MCF 10A (cell line): ENCODE measurements around the gene CACNA1S. TPM values are rescaled to one million over a fixed set of nuclear protein-coding genes. Genes with fewer than 3 reads are reported as not detected.

Experiments
- BruUV-seq: library from RNA; stranded (reverse); fragments of 400-500 nt; replicated peaks from 2 replicates; lab custom pipeline; 2021; lab: Mats Ljungman, UMichigan
- CTCF ChIA-PET: fragments of 300-600 bp; sonication (Branson Sonifier 250); formaldehyde crosslinking; extraction: SDS; loops from one replicate; lab custom pipeline; 2021; ENCODE audit warnings: antibody characterized with exemption, inconsistent platforms; lab: Yijun Ruan, JAX
- POLR2A ChIA-PET: fragments of 300-600, 350-650 bp; sonication (Branson Sonifier 250); formaldehyde crosslinking; extraction: SDS; loops from one replicate; lab custom pipeline; 2020; ENCODE audit warnings: antibody characterized with exemption, inconsistent platforms; lab: Yijun Ruan, JAX
- DNase-seq: peaks from one replicate; pipeline ENCODE4 v3.0.0-alpha.2; 2018; ENCODE audit not compliant: unreplicated experiment
- H3K27ac Mint-ChIP-seq: one replicate; pipeline ENCODE4 v1.8.0; 2022; ENCODE audit warnings: mild to moderate bottlenecking, low read depth, mixed read lengths; ENCODE audit not compliant: unreplicated experiment
- H3K27me3 Mint-ChIP-seq: one replicate; pipeline ENCODE4 v1.8.0; 2022; ENCODE audit warnings: mixed read lengths; ENCODE audit not compliant: insufficient read depth, unreplicated experiment
- H3K36me3 Mint-ChIP-seq: one replicate; pipeline ENCODE4 v1.8.0; 2022; ENCODE audit warnings: mild to moderate bottlenecking, moderate library complexity, mixed read lengths; ENCODE audit not compliant: insufficient read depth, unreplicated experiment
- H3K4me1 Mint-ChIP-seq: one replicate; pipeline ENCODE4 v1.8.0; 2022; ENCODE audit warnings: mixed read lengths; ENCODE audit not compliant: insufficient read depth, unreplicated experiment
- H3K4me3 Mint-ChIP-seq: one replicate; pipeline ENCODE4 v1.8.0; 2022; ENCODE audit warnings: mild to moderate bottlenecking, moderate library complexity, mixed read lengths; ENCODE audit not compliant: unreplicated experiment
- H3K9me3 Mint-ChIP-seq: one replicate; pipeline ENCODE4 v1.8.0; 2022; ENCODE audit warnings: mixed read lengths; ENCODE audit not compliant: unreplicated experiment
- intact Hi-C: fragments of 100-400 bp; cut with micrococcal nuclease; formaldehyde crosslinking; loops from 2 replicates; pipeline ENCODE4 v1.14.1; 2022
- total RNA-seq: library from RNA; stranded (reverse); gene quantifications from 2 replicates; pipeline ENCODE4 v1.2.3, GENCODE V29; 2022
- TF ChIP-seq, protein P1 (sequence below): fragments of 200-600 bp; IDR thresholded peaks from one replicate; pipeline ENCODE4 v1.8.0; 2022; ENCODE audit warnings: antibody characterized with exemption, mild to moderate bottlenecking; ENCODE audit not compliant: unreplicated experiment

The CACNA1S gene
- total RNA-seq, 1 experiment from 2014 or later, result not detected

DNA sequence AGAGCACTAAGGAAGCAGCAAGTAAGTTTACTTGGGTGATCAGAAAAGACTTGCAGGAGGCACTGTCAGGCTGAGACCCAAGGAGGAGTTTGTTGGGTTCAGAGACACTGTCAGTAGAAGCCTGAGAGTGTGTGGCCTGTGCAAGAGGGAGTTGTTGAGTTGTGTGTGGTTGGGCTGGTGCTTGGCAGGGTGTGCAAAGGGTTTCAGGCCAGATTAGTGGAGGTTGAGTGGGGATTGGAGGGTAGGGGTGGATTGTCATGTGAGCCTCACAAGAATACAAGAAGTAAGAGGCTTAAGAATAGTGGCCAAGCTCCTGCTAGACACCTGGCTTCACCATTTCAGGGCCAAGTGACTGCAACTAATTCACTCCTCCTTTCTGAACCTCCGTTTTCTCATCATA, 79.8 kb downstream of the CACNA1S start:
- intact Hi-C loops, result no loop called here
- TF ChIP-seq, protein P1, sequence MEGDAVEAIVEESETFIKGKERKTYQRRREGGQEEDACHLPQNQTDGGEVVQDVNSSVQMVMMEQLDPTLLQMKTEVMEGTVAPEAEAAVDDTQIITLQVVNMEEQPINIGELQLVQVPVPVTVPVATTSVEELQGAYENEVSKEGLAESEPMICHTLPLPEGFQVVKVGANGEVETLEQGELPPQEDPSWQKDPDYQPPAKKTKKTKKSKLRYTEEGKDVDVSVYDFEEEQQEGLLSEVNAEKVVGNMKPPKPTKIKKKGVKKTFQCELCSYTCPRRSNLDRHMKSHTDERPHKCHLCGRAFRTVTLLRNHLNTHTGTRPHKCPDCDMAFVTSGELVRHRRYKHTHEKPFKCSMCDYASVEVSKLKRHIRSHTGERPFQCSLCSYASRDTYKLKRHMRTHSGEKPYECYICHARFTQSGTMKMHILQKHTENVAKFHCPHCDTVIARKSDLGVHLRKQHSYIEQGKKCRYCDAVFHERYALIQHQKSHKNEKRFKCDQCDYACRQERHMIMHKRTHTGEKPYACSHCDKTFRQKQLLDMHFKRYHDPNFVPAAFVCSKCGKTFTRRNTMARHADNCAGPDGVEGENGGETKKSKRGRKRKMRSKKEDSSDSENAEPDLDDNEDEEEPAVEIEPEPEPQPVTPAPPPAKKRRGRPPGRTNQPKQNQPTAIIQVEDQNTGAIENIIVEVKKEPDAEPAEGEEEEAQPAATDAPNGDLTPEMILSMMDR, result no peak
- Mint-ChIP-seq H3K27ac (no peak overlapping the region), H3K36me3 (no peaks in the 10 kb centered on the region), H3K4me3 (no peak overlapping the region), H3K9me3 (no peaks in the 10 kb centered on the region), H3K4me1 (no peaks in the 10 kb centered on the region), H3K27me3 (no peaks in the 10 kb centered on the region)
- no peak for DNase-seq
- POLR2A ChIA-PET, result no interaction called here
- no TSS peak for BruUV-seq
- CTCF ChIA-PET, result interaction anchor here (0.6 kb wide), 2 partner anchors 57 to 61 kb away, joined by 3 read pairs; no protein-coding TSS in a partner anchor

DNA sequence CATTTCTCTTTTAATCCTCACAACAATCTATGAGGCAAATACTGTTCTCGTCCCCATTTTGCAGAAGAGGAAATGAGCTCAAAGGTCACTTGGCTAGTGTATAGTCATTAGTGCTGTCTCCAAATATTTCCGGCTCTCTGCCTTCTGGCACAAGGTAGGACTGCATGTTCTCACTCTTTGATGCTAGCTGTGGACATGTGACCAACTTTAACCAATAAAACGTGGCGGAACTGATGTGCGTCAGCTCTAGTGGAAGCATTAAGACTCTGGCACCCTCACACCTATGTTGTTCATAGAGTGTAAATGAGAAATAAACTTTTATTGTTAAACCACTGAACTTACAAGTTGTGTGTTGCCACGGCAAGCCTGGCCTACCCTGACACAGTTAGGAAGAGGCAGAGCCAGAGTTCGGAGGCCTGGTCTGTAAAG, 83.8 kb downstream of the CACNA1S start:
- POLR2A ChIA-PET, result no interaction called here
- Mint-ChIP-seq H3K27me3 (no peaks in the 10 kb centered on the region), H3K4me1 (no peaks in the 10 kb centered on the region), H3K9me3 (no peaks in the 10 kb centered on the region), H3K27ac (no peak overlapping the region), H3K4me3 (no peak overlapping the region), H3K36me3 (no peaks in the 10 kb centered on the region)
- intact Hi-C loops, result no loop called here
- no TSS peak for BruUV-seq
- TF ChIP-seq, protein P1, result no peak
- peak; percentile 27 for DNase-seq
- CTCF ChIA-PET, result interaction anchor here (0.7 to 2.2 kb wide), 9 partner anchors 8 to 137 kb away, joined by 3 to 7 read pairs (median 3); no protein-coding TSS in a partner anchor

DNA sequence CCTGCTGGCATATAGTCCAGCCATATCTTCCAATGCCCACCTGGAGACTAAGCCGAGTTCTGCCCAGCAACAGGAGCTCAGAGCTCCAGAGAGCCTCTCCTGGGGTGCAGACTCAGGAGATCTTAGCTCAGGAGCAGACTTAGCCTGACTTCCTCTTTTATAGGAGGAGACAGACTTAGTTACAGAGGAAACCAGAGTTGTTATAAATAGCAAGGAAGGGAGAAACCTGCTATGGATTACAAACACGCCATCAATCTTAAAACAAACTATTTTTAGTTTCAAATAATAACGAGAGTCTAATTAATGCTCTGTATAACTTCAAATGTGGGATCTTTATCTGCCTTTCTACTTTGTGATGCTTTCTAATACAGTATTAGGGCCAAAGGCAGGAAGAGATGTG, 85.4 kb downstream of the CACNA1S start:
- H3K27ac Mint-ChIP-seq, result no peak overlapping the region
- TF ChIP-seq, protein P1, result no peak
- no peaks in the 10 kb centered on the region for H3K9me3 Mint-ChIP-seq
- ChIA-PET POLR2A (interaction anchor here (0.6 to 1.7 kb wide), 3 partner anchors 9 to 16 kb away, joined by 3 to 5 read pairs (median 4); no protein-coding TSS in a partner anchor), CTCF (interaction anchor here (0.6 to 5.2 kb wide), 6 partner anchors 12 to 258 kb away, joined by 3 to 45 read pairs (median 3); no protein-coding TSS in a partner anchor)
- DNase-seq, result no peak
- H3K36me3 Mint-ChIP-seq, result no peaks in the 10 kb centered on the region
- BruUV-seq, result no TSS peak
- H3K27me3 Mint-ChIP-seq, result no peaks in the 10 kb centered on the region
- H3K4me1 Mint-ChIP-seq, result no peaks in the 10 kb centered on the region
- intact Hi-C loops, result no loop called here
- no peak overlapping the region for H3K4me3 Mint-ChIP-seq

DNA sequence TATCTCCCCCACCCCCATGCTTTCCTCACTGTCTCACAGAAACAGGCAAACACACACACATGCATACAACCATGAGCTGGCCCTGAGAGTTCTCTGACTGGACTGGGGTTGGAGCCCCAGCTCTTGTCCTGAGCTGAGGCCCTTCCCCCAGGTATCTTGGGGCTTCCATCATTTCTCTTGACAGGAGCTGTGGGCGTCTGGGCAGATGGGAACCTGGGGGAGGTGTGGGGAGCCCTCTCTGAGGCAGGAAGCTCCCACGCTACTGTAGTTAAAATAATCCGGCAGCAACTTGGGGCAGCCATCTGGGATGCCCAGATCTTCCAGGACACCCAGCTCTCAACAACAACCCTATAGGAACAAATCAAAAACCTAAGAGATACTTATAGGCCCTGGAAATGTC, 86.0 kb downstream of the CACNA1S start:
- POLR2A ChIA-PET, result interaction anchor here (1.1 to 1.7 kb wide), 3 partner anchors 8 to 130 kb away, joined by 3 to 5 read pairs (median 4); no protein-coding TSS in a partner anchor
- no peak overlapping the region for H3K27ac Mint-ChIP-seq

More for the DNA sequence above, 86.0 kb downstream of the CACNA1S start:
- TF ChIP-seq, protein P1, result no peak
- Mint-ChIP-seq H3K27me3 (no peaks in the 10 kb centered on the region), H3K4me3 (no peak overlapping the region), H3K36me3 (no peaks in the 10 kb centered on the region), H3K4me1 (no peaks in the 10 kb centered on the region), H3K9me3 (no peaks in the 10 kb centered on the region)
- intact Hi-C loops, result no loop called here
- BruUV-seq, result no TSS peak
- DNase-seq, result no peak
- CTCF ChIA-PET, result interaction anchor here (0.6 to 5.2 kb wide), 10 partner anchors 11 to 1912 kb away, joined by 3 to 45 read pairs (median 3); partner anchors contain the start of gene CACNA1S
